Activated CD4-positive, alpha-beta T cell treated with anti-CD3 and anti-CD28 coated beads for 48 hours (primary cell): Measurements from ENCODE around the gene HSPG2.
"Not testable (repeated sequence)": the region's sequence is repeated elsewhere in the genome, so short reads cannot be mapped to it uniquely, and the experiment has no call there.

Source experiments
- DNase-seq: peaks from one replicate; pipeline ENCODE4 v3.0.0-alpha.2; 2020

The HSPG2 gene

GRCh38 chr1:21839337-21840037 is 97.6 kb downstream of the HSPG2 start:
- no peak for DNase-seq

- DNase-seq, result no peak
Measured at GRCh38 chr1:21838359-21839157, 98.6 kb downstream of the HSPG2 start.

DNA sequence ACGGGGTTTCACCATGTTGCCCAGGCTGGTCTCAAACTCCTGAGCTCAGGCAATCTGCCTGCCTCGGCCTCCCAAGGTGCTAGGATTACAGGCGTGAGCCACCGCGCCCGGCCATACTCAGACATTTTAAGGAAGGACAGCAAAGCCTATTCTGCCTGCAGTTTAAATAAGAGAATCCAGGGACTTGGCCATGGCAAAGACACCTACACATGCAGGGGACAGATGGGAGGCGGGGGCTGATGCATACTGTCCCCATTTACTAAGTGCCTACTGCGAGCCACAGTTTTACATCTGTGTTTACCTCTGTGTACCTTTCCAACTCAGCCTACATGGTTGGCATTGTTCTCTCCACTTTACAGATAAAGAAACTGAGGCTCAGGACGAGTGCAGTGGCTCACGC is 99.6 kb downstream of the HSPG2 start:
- DNase-seq, result no peak

- DNase-seq, result no peak
Measured at GRCh38 chr1:21836729-21837128, 100.4 kb downstream of the HSPG2 start.

- DNase-seq, result no peak
Measured at GRCh38 chr1:21836010-21836409, 101.1 kb downstream of the HSPG2 start.

DNA sequence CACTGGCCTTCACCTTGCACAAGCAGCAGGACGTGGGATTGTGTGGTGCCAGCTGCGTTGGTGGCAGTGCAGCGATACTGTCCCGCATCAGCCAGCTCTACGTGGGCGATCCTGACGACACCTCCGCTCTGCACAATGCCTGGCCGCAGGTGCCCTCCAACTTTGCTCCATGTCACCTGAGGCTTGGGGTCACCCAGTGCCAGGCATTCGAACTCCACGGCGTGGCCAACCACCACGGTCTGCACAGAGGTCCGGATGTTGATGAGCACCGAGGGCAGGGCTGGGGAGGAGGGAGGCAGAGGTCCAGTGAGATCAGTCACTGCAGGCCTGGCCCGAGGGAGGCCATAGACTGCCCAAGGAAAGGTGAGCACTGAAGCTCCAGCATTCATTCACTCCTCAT is 102.4 kb downstream of the HSPG2 start:
- no peak for DNase-seq

DNA sequence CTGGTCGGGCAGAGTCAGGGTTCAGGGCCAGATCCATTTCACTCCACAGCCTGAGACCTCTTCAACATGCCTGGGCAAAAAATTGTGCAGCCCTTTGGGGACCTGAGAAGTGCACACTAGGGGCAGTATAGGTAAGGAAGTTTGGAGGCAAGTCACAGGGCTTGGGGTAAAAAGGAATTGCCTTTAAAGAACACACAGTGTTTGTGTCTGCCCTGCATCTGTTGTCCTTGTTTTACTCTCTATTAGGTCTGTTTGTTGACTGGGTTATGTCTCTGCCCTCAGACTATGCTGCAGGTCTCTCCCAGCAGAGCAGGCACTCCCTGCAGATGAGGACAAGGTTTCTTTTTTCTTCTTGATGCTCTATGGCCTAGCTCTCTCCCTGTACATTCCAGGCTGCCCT is 103.0 kb downstream of the HSPG2 start:
- no peak for DNase-seq

- DNase-seq, result no peak
Measured at GRCh38 chr1:21833392-21833976, 103.6 kb downstream of the HSPG2 start.

- no peak for DNase-seq
Measured at GRCh38 chr1:21831454-21831970, 105.6 kb downstream of the HSPG2 start.

- no peak for DNase-seq
Measured at GRCh38 chr1:21830792-21831453, 106.2 kb downstream of the HSPG2 start.

GRCh38 chr1:21829294-21829693 is 107.8 kb downstream of the HSPG2 start:
- no peak for DNase-seq

DNA sequence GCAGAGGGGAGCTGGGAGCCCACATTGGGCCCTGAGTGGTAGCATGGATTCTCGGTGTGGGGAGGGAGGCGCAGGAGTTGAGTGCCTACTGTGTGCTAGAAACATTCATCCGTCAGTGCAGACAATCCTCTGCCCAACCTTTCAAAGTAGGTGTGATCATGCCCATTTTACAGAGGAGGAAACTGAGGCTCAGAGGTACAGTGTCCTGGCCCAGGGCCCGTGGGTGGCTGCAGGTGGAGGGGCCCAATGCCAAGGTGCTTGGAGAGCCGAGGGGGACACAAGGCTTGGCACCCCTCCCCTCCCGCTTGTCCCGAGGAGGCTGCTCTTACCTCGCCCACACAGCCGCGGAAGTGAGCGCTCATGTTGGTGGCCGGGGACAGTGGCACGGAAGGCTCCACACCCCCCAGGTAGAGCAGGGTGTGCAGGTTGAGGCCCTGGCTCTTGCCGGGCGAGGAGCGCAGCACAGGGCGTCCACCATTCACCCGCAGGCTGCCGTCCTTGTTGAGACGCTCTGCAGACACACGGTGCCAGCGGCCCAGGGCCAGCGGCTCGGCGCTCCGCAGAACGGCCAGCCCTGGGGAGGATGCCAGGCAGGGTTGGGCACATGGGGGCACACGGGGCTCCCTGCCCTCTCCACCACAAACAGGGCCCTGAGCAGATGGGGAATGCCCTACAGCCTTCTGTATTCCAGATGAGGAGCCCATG is 108.5 kb downstream of the HSPG2 start:
- DNase-seq, result no peak

- no peak for DNase-seq
Measured at GRCh38 chr1:21828075-21828474, 109.0 kb downstream of the HSPG2 start.

DNA sequence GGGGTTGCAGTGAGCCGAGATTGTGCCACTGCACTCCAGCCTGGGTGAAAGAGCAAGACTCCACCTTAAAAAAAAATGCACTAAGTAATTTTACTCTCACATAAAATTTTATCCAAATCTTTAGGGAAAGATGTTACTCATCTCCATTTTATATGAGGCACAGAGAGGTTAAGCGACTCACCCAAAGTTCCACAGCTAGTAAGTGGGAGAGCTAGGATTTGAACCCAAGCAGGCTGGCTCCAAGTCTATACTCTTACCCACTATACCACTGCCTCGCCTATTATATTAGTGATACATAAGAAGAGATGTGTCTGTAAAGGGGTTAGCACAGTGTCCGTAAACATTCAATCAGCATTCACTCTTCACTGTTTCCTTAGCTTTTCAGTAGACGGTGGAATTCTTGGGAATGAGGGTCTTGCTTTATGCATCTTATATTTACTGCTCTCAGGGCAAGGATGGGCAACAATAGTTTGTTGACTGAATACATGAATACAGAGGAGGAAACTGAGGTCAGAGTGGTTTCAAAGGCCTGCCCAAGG is 109.9 kb downstream of the HSPG2 start:
- DNase-seq, result no peak

DNA sequence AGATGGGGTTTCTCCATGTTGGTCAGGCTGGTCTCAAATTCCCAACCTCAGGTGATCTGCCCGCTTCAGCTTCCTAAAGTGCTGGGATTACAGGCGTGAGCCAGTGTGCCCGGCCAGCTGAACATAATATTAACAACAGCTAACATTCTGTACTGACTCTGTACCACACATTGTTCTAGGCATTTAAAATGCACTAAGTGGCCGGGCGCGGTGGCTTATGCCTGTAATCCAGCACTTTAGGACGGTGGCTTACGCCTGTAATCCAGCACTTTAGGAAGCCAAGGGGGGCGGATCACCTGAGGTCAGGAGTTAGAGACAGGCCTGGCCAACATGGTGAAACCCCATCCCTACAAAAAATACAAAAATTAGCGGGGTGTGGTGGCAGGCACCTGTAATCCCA is 110.4 kb downstream of the HSPG2 start:
- not testable (repeated sequence) for DNase-seq

GRCh38 chr1:21825393-21825792 is 111.7 kb downstream of the HSPG2 start:
- DNase-seq, result no peak

DNA sequence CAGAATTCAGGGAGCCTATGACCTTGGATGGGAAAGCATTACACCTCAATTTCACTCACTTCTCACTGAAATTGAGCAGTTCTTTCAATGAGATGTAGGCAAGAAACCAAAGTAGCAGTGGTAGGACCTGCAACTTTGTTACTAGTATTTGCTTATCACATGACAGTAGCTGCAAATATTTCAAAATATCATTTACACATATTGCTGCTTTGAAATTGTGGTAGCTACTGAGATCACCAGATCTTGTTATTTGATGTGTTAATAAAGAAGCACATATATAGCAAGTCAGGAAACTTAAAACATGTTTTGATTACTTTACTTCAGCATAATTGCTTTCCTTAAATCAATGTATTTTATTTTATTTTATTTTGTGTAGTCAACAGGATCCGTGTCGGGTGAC is 112.2 kb downstream of the HSPG2 start:
- DNase-seq, result no peak

GRCh38 chr1:21823980-21824702 is 113.0 kb downstream of the HSPG2 start:
- DNase-seq, result no peak

GRCh38 chr1:21823206-21823979 is 113.7 kb downstream of the HSPG2 start:
- DNase-seq, result no peak

DNA sequence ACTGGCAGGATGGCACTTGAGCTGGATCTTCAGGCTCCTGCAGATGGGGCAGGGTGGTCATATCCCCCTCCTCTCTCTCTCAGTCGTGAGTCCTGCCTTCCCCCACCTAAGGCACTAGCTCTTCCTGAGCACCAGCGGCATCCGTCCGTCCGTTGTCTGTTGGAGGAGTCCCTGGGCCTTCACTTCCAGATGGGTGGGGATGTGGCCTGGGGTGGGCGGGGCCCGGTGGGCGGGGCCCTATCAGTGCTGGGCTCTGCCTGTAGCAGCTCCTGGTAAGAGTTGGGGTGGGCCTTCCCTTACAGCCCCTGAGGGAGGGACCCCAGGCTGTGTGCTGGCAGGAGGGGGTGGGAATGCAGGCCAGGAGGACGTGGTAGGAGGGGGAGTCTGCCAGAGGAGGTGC is 114.8 kb downstream of the HSPG2 start:
- no peak for DNase-seq
